BJ (cell line): Measurements from ENCODE around the gene ELF2. TPM values are rescaled to one million over a fixed set of nuclear protein-coding genes. Genes with fewer than 3 reads are reported as not detected.

Experiments used
- CTCF ChIA-PET: fragments of 350-600 bp; formaldehyde crosslinking; extraction: SDS; loops from one replicate; lab custom pipeline; 2021; ENCODE audit warnings: antibody characterized with exemption, inconsistent platforms; lab: Yijun Ruan, JAX
- POLR2A ChIA-PET: fragments of 300-600 bp; sonication (Branson Sonifier 250); formaldehyde crosslinking; extraction: SDS; loops from one replicate; lab custom pipeline; 2021; ENCODE audit warnings: antibody characterized with exemption; lab: Charles Lee
- DNase-seq: peaks from one replicate; pipeline ENCODE4 v3.0.0-alpha.2; 2011; ENCODE audit warnings: low read depth
- H3K27me3 ChIP-seq: 2 replicates; pipeline ENCODE4 v1.6.0; 2011; ENCODE audit warnings: low read length; ENCODE audit not compliant: control insufficient read depth, insufficient read depth
- H3K36me3 ChIP-seq: 2 replicates; pipeline ENCODE4 v1.5.1; 2011; ENCODE audit warnings: low read length; ENCODE audit not compliant: control insufficient read depth, insufficient read depth
- H3K4me3 ChIP-seq: 2 replicates; pipeline ENCODE4 v1.5.1; 2011; ENCODE audit warnings: low read depth, mild to moderate bottlenecking, control low read depth, low read length
- polyA plus RNA-seq: library from polyadenylated mRNA; depleted of rRNA; stranded (reverse); fragments of >200 nt; gene quantifications from 2 replicates; pipeline ENCODE4 v1.2.3, GENCODE V29; 2011
- TF ChIP-seq, protein P1 (sequence below): IDR thresholded peaks from 2 replicates; pipeline ENCODE4 v1.5.1; 2011; ENCODE audit warnings: low read depth, mild to moderate bottlenecking, control low read depth, inconsistent platforms, low read length, moderate library complexity; ENCODE audit not compliant: insufficient read depth

Gene ELF2
- polyA plus RNA-seq, 1 experiment = 23.9 TPM

DNA sequence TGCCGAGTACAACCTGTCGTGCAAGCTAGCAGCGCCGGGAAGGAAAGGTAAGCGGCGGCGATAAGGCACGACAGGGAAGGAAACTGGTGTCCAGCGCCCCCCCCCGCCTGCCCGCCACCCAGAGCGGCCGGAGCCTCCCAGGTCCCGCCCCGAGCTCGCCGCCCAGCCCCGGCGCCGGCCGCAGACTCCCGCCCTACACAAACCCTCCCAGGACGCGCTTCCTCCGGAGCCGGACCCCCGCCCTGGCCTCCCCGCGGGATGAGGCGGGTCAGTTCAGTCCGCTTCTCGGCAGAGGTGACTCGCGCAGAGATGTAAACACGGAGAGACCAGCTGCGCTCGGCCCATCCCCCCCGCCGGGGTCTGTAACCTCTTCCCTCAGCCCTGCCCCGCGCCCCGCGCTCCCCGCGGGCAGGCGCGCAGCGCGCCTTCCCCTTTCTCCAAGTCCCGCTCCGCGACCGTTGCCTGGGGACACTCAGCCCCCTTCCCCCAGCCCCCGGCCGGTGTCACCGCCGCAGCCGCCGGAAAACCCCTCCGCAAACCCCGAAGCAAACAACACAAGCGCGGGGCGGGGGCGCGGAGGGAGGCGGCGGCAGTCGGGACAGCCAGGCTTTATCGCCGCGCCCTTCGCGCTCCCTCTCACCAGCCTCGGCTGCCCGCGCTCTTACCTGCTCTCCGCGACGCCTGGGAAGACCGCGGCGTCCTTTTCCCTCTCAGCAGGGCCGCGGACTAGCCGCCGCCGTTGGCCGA lies 543 bp downstream of the ELF2 start:
- TF ChIP-seq, protein P1, sequence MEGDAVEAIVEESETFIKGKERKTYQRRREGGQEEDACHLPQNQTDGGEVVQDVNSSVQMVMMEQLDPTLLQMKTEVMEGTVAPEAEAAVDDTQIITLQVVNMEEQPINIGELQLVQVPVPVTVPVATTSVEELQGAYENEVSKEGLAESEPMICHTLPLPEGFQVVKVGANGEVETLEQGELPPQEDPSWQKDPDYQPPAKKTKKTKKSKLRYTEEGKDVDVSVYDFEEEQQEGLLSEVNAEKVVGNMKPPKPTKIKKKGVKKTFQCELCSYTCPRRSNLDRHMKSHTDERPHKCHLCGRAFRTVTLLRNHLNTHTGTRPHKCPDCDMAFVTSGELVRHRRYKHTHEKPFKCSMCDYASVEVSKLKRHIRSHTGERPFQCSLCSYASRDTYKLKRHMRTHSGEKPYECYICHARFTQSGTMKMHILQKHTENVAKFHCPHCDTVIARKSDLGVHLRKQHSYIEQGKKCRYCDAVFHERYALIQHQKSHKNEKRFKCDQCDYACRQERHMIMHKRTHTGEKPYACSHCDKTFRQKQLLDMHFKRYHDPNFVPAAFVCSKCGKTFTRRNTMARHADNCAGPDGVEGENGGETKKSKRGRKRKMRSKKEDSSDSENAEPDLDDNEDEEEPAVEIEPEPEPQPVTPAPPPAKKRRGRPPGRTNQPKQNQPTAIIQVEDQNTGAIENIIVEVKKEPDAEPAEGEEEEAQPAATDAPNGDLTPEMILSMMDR = no peak
- no peaks in the 10 kb centered on the region for H3K27me3 ChIP-seq
- ChIA-PET POLR2A (interaction anchor here (1.0 kb wide), 1 partner anchor 67 kb away, joined by 4 read pairs; no protein-coding TSS in a partner anchor), CTCF (interaction anchor here (0.6 to 2.7 kb wide), 8 partner anchors 9 to 158 kb away, joined by 3 to 10 read pairs (median 4); no protein-coding TSS in a partner anchor)
- DNase-seq = peak; percentile 17
- no peaks in the 10 kb centered on the region for H3K36me3 ChIP-seq
- peak overlapping the region; percentile 92 for H3K4me3 ChIP-seq

DNA sequence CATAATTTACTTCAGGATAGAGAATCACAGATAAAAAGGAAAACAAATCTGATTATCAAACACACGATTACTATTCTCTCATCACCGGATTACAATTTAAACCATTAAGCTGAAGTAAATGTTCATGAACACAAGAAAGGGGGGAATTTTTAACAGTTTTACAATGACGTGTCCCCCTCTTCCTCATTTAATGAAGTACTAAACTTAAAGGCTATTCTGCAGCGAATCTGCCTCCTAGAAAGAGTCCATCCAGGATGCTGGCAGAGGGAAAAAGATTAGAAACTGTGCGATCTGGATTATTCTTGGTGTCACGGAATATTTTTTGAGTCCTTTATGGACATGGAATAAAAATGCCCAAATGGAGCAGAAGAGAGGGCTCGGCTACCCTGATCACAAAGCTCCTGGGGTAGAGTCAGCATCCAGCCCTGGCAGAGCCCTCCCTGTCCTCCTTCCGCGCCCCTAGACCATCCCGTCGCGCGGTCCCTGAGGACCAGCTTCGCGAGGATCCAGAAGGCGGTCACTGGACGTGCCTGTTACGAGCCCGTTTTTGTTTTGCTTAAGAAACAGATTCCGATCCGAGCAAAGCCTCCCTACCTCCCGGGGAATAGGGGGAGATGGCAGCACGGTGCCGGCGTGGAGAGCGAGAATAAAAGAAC lies 1.2 kb downstream of the ELF2 start:
- Histone ChIP-seq H3K36me3 (no peaks in the 10 kb centered on the region), H3K27me3 (no peaks in the 10 kb centered on the region), H3K4me3 (peak overlapping the region; percentile 92)
- POLR2A ChIA-PET = interaction anchor here (1.0 kb wide), 1 partner anchor 68 kb away, joined by 4 read pairs; no protein-coding TSS in a partner anchor
- CTCF ChIA-PET = interaction anchor here (0.6 to 2.7 kb wide), 8 partner anchors 8 to 157 kb away, joined by 3 to 10 read pairs (median 4); no protein-coding TSS in a partner anchor
- TF ChIP-seq, protein P1 = no peak
- DNase-seq = no peak

DNA sequence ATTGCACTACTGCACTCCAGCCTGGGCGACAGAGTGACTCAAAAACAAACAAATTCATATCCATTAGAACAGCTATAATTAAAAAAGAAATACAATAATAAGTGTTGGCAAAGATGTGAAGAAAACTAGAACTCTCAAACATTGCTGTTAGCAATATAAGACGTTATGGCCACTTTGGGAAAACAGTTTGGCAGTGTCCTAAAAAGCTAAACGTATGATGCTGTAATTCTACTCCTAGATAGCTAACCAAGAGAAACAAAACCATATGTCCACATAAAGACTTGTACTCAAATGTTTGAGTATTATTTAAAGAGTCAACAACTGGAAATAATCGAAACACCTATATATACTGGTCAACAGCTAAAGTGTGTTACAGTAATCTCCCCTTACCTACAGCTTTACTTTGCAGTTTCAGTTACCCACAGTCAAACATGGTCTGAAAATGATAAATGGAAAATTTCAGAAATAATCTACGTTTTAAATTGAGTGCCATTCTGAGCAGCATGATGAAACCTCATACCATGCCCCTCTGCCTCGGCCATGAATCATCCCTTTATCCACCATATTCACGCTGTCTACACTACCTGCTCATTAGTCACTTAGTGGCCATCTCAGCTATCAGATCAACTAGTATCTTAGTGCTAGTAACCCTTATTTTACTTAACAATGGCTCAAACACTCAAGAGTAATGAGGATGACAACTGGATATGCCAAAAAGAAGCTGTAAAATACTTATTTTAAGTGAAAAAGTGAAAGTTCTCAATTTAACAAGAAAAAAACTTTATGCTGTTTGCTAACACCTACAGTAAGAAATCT lies 4.9 kb downstream of the ELF2 start:
- POLR2A ChIA-PET = interaction anchor here (0.5 to 0.7 kb wide), 3 partner anchors 43 to 771 kb away, joined by 3 to 20 read pairs (median 4); no protein-coding TSS in a partner anchor
- CTCF ChIA-PET = interaction anchor here (0.7 to 1.5 kb wide), 3 partner anchors 10 to 141 kb away, joined by 3 to 5 read pairs (median 3); no protein-coding TSS in a partner anchor
- Histone ChIP-seq H3K4me3 (no peak overlapping the region), H3K36me3 (no peaks in the 10 kb centered on the region), H3K27me3 (no peaks in the 10 kb centered on the region)
- TF ChIP-seq, protein P1 = no peak
- DNase-seq = no peak

DNA sequence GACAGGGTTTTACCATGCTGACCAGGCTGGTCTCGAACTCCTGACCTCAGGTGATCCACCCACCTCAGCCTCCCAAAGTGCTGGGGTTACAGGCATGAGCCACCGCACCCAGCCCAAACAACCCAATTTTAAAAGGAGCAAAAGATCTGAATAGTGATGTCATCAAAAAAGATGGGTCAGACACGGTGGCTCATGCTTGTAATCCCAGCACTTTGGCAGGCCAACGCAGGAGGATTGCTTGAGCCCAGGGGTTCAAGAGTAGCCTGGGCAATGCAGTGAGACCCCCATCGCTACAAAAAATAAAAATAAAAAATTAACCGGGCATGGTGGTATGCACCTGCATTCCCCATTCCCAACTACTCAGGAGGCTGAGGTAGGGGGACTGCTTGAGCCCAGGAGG lies 6.1 kb downstream of the ELF2 start:
- H3K36me3 ChIP-seq = no peaks in the 10 kb centered on the region
- H3K27me3 ChIP-seq = no peaks in the 10 kb centered on the region
- H3K4me3 ChIP-seq = no peak overlapping the region
- ChIA-PET CTCF (interaction anchor here (1.5 kb wide), 1 partner anchor 140 kb away, joined by 5 read pairs; no protein-coding TSS in a partner anchor), POLR2A (no interaction called here)
- TF ChIP-seq, protein P1 = no peak
- no peak for DNase-seq
